M059J (cell line): ENCODE results near the gene GATAD2A. TPM values are rescaled to one million over a fixed set of nuclear protein-coding genes. Genes with fewer than 3 reads are reported as not detected.
A peak's percentile ranks its signal among the peaks of the same experiment; 100 is the strongest.

Experiments
- DNase-seq: peaks from one replicate; pipeline ENCODE4 v3.0.0-alpha.2; 2012; ENCODE audit warnings: low read depth
- total RNA-seq: library from RNA; depleted of rRNA; stranded (reverse); fragments of >200 nt; shearing (Covaris generic); gene quantifications from 2 replicates; pipeline ENCODE4 v1.2.3, GENCODE V29; 2014

GATAD2A gene
- total RNA-seq, 1 experiment from 2014 or later, result 48.7 TPM

- no peak for DNase-seq
Observed at GRCh38 chr19:19487950-19488874, 82.7 kb downstream of the GATAD2A start.

- peak; percentile 95 for DNase-seq
Observed at GRCh38 chr19:19488875-19489690, 83.6 kb downstream of the GATAD2A start.

- DNase-seq, result no peak
Observed at GRCh38 chr19:19489804-19490204, 84.3 kb downstream of the GATAD2A start.

GRCh38 chr19:19490214-19490968 is 84.9 kb downstream of the GATAD2A start:
- DNase-seq, result peak; percentile 77

GRCh38 chr19:19491321-19492025 is 86.0 kb downstream of the GATAD2A start:
- no peak for DNase-seq

GRCh38 chr19:19492026-19492610 is 86.6 kb downstream of the GATAD2A start:
- DNase-seq, result no peak

GRCh38 chr19:19493841-19494546 is 88.5 kb downstream of the GATAD2A start:
- no peak for DNase-seq

GRCh38 chr19:19495614-19496603 is 90.4 kb downstream of the GATAD2A start:
- DNase-seq, result no peak

GRCh38 chr19:19498255-19498991 is 92.9 kb downstream of the GATAD2A start:
- no peak for DNase-seq

- no peak for DNase-seq
Observed at GRCh38 chr19:19499272-19499995, 94.0 kb downstream of the GATAD2A start.

GRCh38 chr19:19500975-19501644 is 95.6 kb downstream of the GATAD2A start:
- DNase-seq, result no peak

GRCh38 chr19:19501798-19502197 is 96.3 kb downstream of the GATAD2A start:
- DNase-seq, result no peak

- DNase-seq, result no peak
Observed at GRCh38 chr19:19502281-19502680, 96.8 kb downstream of the GATAD2A start.

GRCh38 chr19:19502808-19503602 is 97.5 kb downstream of the GATAD2A start:
- DNase-seq, result no peak

GRCh38 chr19:19504754-19505668 is 99.5 kb downstream of the GATAD2A start:
- no peak for DNase-seq
